Nephron progenitor cell (in vitro differentiated cells): Measurements from ENCODE around the gene LBHD2.
A peak's percentile ranks its signal among the peaks of the same experiment; 100 is the strongest.

Experiments
- DNase-seq: peaks from one replicate; pipeline ENCODE4 v3.0.0; 2021
- H3K27ac Mint-ChIP-seq: 2 replicates; pipeline ENCODE4 v1.8.0; 2021; ENCODE audit warnings: mild to moderate bottlenecking, moderate library complexity, mixed read lengths
- H3K27me3 Mint-ChIP-seq: 2 replicates; pipeline ENCODE4 v1.8.0; 2021; ENCODE audit warnings: mild to moderate bottlenecking, low read depth, mixed read lengths; ENCODE audit not compliant: poor library complexity
- H3K36me3 Mint-ChIP-seq: 2 replicates; pipeline ENCODE4 v1.8.0; 2021; ENCODE audit warnings: low read depth, mixed read lengths
- H3K4me1 Mint-ChIP-seq: 2 replicates; pipeline ENCODE4 v1.8.0; 2021; ENCODE audit warnings: mixed read lengths
- H3K4me3 Mint-ChIP-seq: 2 replicates; pipeline ENCODE4 v1.8.0; 2021; ENCODE audit warnings: mild to moderate bottlenecking, moderate library complexity, mixed read lengths
- H3K9me3 Mint-ChIP-seq: 2 replicates; pipeline ENCODE4 v1.8.0; 2021; ENCODE audit warnings: mild to moderate bottlenecking, moderate library complexity, mixed read lengths
- CTCF ChIP-seq: fragments of 200-600 bp; sonication (generic); IDR thresholded peaks from 2 replicates; pipeline ENCODE4 v1.5.0; 2021; ENCODE audit warnings: antibody characterized with exemption

LBHD2 gene

GRCh38 chr14:103104654-103105452, 20.8 kb downstream of the LBHD2 start:
- H3K4me1 Mint-ChIP-seq: peaks cover 45% of the 10 kb centered on the region
- H3K27me3 Mint-ChIP-seq: peaks cover 30% of the 10 kb centered on the region
- no peaks in the 10 kb centered on the region for H3K9me3 Mint-ChIP-seq
- no peak overlapping the region for H3K4me3 Mint-ChIP-seq
- peak; percentile 85 for DNase-seq
- no peaks in the 10 kb centered on the region for H3K36me3 Mint-ChIP-seq
- TF ChIP-seq CTCF: peak; percentile 79
- H3K27ac Mint-ChIP-seq: no peak overlapping the region

DNA sequence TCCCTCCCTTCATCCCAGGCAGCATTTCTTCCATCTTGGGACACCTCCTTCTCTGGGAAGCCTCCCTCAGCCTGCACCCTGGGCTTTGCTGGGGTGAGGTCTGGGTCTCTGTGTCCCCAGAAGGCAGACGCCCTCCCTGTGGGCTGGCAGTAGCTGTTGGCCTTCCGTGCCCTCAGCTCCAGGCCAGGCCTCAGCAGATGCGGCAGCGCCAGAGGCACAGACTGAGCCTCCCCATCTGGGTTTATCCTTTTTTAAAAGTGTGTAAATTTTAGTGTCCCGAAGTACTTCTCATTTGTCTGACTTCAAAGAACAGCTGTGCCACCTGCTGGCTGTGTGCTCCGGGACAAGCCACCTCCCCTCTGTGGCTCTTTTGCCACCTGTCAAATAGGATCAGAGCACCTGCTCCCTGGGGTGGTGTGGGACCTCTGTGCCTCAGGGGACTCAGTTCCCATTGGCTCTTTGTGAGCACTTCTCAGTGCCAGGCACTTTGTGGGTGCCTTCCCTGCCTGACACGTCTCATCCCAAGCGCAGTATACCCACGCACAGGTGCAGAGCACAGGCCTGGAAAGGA, 21.7 kb downstream of the LBHD2 start:
- Mint-ChIP-seq H3K4me1 (peaks cover 45% of the 10 kb centered on the region), H3K27me3 (peaks cover 35% of the 10 kb centered on the region), H3K27ac (no peak overlapping the region), H3K9me3 (no peaks in the 10 kb centered on the region), H3K4me3 (no peak overlapping the region), H3K36me3 (no peaks in the 10 kb centered on the region)
- DNase-seq: no peak
- TF ChIP-seq CTCF: no peak

GRCh38 chr14:103107455-103107854, 23.4 kb downstream of the LBHD2 start:
- TF ChIP-seq CTCF: no peak
- Mint-ChIP-seq H3K9me3 (no peaks in the 10 kb centered on the region), H3K27me3 (peaks cover 35% of the 10 kb centered on the region), H3K36me3 (no peaks in the 10 kb centered on the region), H3K27ac (no peak overlapping the region), H3K4me1 (peaks cover 45% of the 10 kb centered on the region), H3K4me3 (no peak overlapping the region)
- no peak for DNase-seq

GRCh38 chr14:103107941-103108748, 24.1 kb downstream of the LBHD2 start:
- H3K9me3 Mint-ChIP-seq: no peaks in the 10 kb centered on the region
- H3K4me1 Mint-ChIP-seq: peaks cover 51% of the 10 kb centered on the region
- no peak for TF ChIP-seq CTCF
- H3K4me3 Mint-ChIP-seq: no peak overlapping the region
- no peak for DNase-seq
- H3K27me3 Mint-ChIP-seq: peaks cover 32% of the 10 kb centered on the region
- no peaks in the 10 kb centered on the region for H3K36me3 Mint-ChIP-seq
- no peak overlapping the region for H3K27ac Mint-ChIP-seq

DNA sequence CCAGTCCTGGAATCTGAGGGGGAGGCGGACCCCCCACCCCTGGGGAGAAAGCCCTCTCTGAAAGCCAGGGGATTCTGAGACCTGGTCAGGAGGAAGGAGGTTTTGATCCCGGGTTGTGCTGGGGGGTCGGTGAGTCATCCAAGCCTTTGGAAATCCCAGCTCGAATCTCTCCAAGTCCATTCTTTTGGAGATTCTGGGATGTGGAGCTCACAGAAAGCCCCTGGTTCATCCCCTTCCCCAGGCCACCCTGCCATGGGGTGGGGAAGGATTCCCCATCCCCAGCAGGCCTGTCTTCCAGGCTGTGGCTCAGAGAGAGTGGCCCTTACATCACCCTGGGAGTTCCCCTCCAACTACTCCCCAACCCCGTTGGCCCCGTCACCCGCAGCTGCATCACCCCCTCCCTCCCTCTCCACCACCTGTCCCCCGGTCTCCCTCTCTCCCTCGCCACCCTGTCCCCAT, 24.8 kb downstream of the LBHD2 start:
- peaks cover 26% of the 10 kb centered on the region for H3K27me3 Mint-ChIP-seq
- no peak for DNase-seq
- H3K36me3 Mint-ChIP-seq: no peaks in the 10 kb centered on the region
- peaks cover 50% of the 10 kb centered on the region for H3K4me1 Mint-ChIP-seq
- H3K27ac Mint-ChIP-seq: no peak overlapping the region
- TF ChIP-seq CTCF: no peak
- H3K9me3 Mint-ChIP-seq: no peaks in the 10 kb centered on the region
- H3K4me3 Mint-ChIP-seq: no peak overlapping the region
